Iris pigment epithelial cell (primary cell): ENCODE results near the gene EPO.
"Not testable (repeated sequence)": the region's sequence is repeated elsewhere in the genome, so short reads cannot be mapped to it uniquely, and the experiment has no call there.

Experiments used
- DNase-seq: peaks from one replicate; pipeline ENCODE4 v3.0.0-alpha.2; 2011; ENCODE audit warnings: low read depth

Gene EPO

GRCh38 chr7:100683659-100684533 lies 36.4 kb upstream of the EPO start:
- no peak for DNase-seq

- DNase-seq, result no peak
Measured at GRCh38 chr7:100684534-100685042, 35.7 kb upstream of the EPO start.

GRCh38 chr7:100685049-100685605 lies 35.1 kb upstream of the EPO start:
- DNase-seq, result no peak

GRCh38 chr7:100685631-100686145 lies 34.6 kb upstream of the EPO start:
- DNase-seq, result no peak

GRCh38 chr7:100686201-100686821 lies 34.0 kb upstream of the EPO start:
- no peak for DNase-seq

- DNase-seq, result no peak
Measured at GRCh38 chr7:100686822-100687211, 33.5 kb upstream of the EPO start.

- DNase-seq, result no peak
Measured at GRCh38 chr7:100687261-100687660, 33.0 kb upstream of the EPO start.

GRCh38 chr7:100687751-100688300 lies 32.4 kb upstream of the EPO start:
- peak; percentile 43 for DNase-seq

- DNase-seq, result no peak
Measured at GRCh38 chr7:100688326-100688860, 31.9 kb upstream of the EPO start.

GRCh38 chr7:100689230-100690135 lies 30.8 kb upstream of the EPO start:
- no peak for DNase-seq

GRCh38 chr7:100691676-100692577 lies 28.3 kb upstream of the EPO start:
- DNase-seq, result peak; percentile 63

GRCh38 chr7:100692578-100692961 lies 27.7 kb upstream of the EPO start:
- no peak for DNase-seq

GRCh38 chr7:100693312-100694097 lies 26.8 kb upstream of the EPO start:
- DNase-seq, result no peak

- DNase-seq, result peak; percentile 52
Measured at GRCh38 chr7:100694098-100694745, 26.0 kb upstream of the EPO start, which contains the start of gene GIGYF1. GIGYF1 (minus strand) TSS chr7:100694250; CDS start chr7:100688238, 6,012 bp downstream.

GRCh38 chr7:100696123-100696521 lies 24.1 kb upstream of the EPO start:
- DNase-seq, result no peak

GRCh38 chr7:100699018-100699417 lies 21.2 kb upstream of the EPO start:
- DNase-seq, result no peak

GRCh38 chr7:100701089-100701488 lies 19.2 kb upstream of the EPO start:
- DNase-seq, result not testable (repeated sequence)

GRCh38 chr7:100705320-100705752 lies 14.9 kb upstream of the EPO start:
- peak; percentile 55 for DNase-seq
